Measurements from ENCODE around the gene FAM43B. TPM values are rescaled to one million over a fixed set of nuclear protein-coding genes. Genes with fewer than 3 reads are reported as not detected.

Gene FAM43B
- total RNA-seq, 2 experiments from 2014 or later: not detected

DNA sequence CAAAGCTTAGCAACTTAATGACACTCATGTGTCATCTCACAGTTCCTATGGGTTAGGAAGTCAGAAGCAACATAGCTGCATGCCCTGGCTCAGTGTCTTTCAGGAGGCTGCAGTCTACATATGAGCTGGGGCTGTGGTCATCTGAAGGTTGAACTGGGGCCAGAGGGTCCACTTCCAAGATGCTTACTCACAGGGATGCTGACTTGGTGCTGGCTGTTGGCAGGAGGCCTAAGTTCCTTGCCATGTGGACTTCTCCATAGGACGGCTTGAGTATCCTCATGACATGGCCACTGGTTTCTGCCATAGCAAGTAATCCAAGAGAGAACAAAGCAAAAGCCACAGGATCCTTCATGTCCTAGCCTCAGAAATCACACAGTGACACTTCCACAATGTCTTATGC, 12.1 kb upstream of the FAM43B start:
- Mint-ChIP-seq H3K27me3 (peaks cover 75% of the 10 kb centered on the region), H3K27ac (no peak overlapping the region), H3K4me3 (no peak overlapping the region), H3K36me3 (ENCODE audit: low read depth) (no peaks in the 10 kb centered on the region), H3K4me1 (ENCODE audit: low read depth) (no peaks in the 10 kb centered on the region), H3K9me3 (no peaks in the 10 kb centered on the region)
- Histone ChIP-seq H3K36me3 (ENCODE audit: insufficient read depth, low read length) (no peaks in the 10 kb centered on the region), H3K27ac (ENCODE audit: low read depth in 1 of 2, low read length in 2 of 2) (no peak overlapping the region), H3K4me3 (ENCODE audit: low read length) (no peak overlapping the region), H3K4me1 (ENCODE audit: insufficient read depth, low read length) (no peaks in the 10 kb centered on the region), H3K9me3 (ENCODE audit: control insufficient read depth in 1 of 2, insufficient read depth in 1 of 2, low read length in 2 of 2) (no peaks in the 10 kb centered on the region), H3K27me3 (ENCODE audit: control insufficient read depth in 1 of 2, insufficient read depth in 2 of 2, low read length in 2 of 2) (peaks cover 4 to 8% of the 10 kb centered on the region in 2 experiments)
- ChIA-PET POLR2A (no interaction called here), CTCF (no interaction called here)
- DNase-seq: no peak
- ATAC-seq (ENCODE audit: poor library complexity): no peak
- TF ChIP-seq, protein P1, sequence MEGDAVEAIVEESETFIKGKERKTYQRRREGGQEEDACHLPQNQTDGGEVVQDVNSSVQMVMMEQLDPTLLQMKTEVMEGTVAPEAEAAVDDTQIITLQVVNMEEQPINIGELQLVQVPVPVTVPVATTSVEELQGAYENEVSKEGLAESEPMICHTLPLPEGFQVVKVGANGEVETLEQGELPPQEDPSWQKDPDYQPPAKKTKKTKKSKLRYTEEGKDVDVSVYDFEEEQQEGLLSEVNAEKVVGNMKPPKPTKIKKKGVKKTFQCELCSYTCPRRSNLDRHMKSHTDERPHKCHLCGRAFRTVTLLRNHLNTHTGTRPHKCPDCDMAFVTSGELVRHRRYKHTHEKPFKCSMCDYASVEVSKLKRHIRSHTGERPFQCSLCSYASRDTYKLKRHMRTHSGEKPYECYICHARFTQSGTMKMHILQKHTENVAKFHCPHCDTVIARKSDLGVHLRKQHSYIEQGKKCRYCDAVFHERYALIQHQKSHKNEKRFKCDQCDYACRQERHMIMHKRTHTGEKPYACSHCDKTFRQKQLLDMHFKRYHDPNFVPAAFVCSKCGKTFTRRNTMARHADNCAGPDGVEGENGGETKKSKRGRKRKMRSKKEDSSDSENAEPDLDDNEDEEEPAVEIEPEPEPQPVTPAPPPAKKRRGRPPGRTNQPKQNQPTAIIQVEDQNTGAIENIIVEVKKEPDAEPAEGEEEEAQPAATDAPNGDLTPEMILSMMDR (IDR thresholded peaks at IDR 0.05): no peak
- intact Hi-C loops (cut with DNase I, micrococcal nuclease): no loop called here

DNA sequence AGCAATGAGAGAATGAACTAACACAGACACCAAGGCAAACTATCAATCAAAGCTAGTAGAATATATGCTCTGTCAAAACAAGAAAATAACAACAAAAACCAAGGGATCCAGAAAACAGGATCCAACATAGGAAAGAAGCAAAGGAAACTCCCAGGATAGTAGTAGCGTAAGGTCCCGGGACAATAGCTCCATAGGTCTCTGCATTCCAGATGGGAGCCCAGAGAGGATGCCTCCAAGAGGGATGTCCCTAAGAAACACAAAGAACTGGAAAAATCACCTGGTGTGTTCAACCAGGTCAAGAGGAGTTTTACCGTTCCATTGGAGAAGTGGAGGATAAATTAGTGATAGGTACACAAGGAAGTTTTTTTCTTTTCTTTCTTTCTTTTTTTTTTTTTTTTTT, 5.7 kb upstream of the FAM43B start:
- Histone ChIP-seq H3K9me3 (ENCODE audit: control insufficient read depth in 1 of 2, insufficient read depth in 1 of 2, low read length in 2 of 2) (peaks cover 0 to 2% of the 10 kb centered on the region in 2 experiments), H3K4me3 (ENCODE audit: low read length) (no peak overlapping the region), H3K36me3 (ENCODE audit: insufficient read depth, low read length) (no peaks in the 10 kb centered on the region), H3K4me1 (ENCODE audit: insufficient read depth, low read length) (no peaks in the 10 kb centered on the region), H3K27me3 (ENCODE audit: control insufficient read depth in 1 of 2, insufficient read depth in 2 of 2, low read length in 2 of 2) (peaks cover 11 to 23% of the 10 kb centered on the region in 2 experiments), H3K27ac (ENCODE audit: low read depth in 1 of 2, low read length in 2 of 2) (no peak overlapping the region)
- no peaks in the 10 kb centered on the region for H3K9me3 Mint-ChIP-seq
- intact Hi-C loops (cut with DNase I, micrococcal nuclease): no loop called here
- peaks cover 64% of the 10 kb centered on the region for H3K27me3 Mint-ChIP-seq
- ATAC-seq (ENCODE audit: poor library complexity) (no peak), DNase-seq (no peak)
- ChIA-PET POLR2A (no interaction called here), CTCF (interaction anchor here (0.7 kb wide), 1 partner anchor 590 kb away, joined by 3 read pairs; no protein-coding TSS in a partner anchor)
- H3K27ac Mint-ChIP-seq: no peak overlapping the region
- TF ChIP-seq, protein P1 (IDR thresholded peaks at IDR 0.05): no peak
- no peak overlapping the region for H3K4me3 Mint-ChIP-seq
- no peaks in the 10 kb centered on the region for H3K4me1 Mint-ChIP-seq (ENCODE audit: low read depth)
- H3K36me3 Mint-ChIP-seq (ENCODE audit: low read depth): no peaks in the 10 kb centered on the region

DNA sequence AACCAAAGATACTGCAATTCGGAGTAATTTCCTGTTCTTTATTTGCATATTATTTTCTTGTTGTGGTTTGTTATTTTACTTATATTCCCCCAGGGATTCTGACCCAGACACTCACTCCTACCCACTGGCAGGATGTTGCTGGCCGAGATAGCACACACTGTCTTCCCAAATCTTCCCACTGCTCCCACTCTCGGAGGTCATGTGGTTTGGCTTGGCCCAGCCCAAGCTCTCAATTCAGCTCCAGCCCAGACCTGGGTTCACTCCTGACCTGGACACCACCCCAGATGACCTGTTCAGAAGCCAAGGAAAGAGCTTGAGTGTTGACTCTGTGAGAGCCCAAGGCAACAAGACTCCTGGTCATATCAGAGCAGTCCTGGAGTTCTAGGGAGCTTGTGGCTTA, 1.2 kb upstream of the FAM43B start:
- H3K27me3 Mint-ChIP-seq: peaks cover 49% of the 10 kb centered on the region
- Histone ChIP-seq H3K4me3 (ENCODE audit: low read length) (no peak overlapping the region), H3K9me3 (ENCODE audit: control insufficient read depth in 1 of 2, insufficient read depth in 1 of 2, low read length in 2 of 2) (peaks cover 0 to 15% of the 10 kb centered on the region in 2 experiments), H3K27me3 (ENCODE audit: control insufficient read depth in 1 of 2, insufficient read depth in 2 of 2, low read length in 2 of 2) (peaks cover 31 to 56% of the 10 kb centered on the region in 2 experiments), H3K27ac (ENCODE audit: low read depth in 1 of 2, low read length in 2 of 2) (no peak overlapping the region), H3K36me3 (ENCODE audit: insufficient read depth, low read length) (no peaks in the 10 kb centered on the region), H3K4me1 (ENCODE audit: insufficient read depth, low read length) (no peaks in the 10 kb centered on the region)
- H3K4me1 Mint-ChIP-seq (ENCODE audit: low read depth): no peaks in the 10 kb centered on the region
- H3K4me3 Mint-ChIP-seq: no peak overlapping the region
- CTCF ChIA-PET: no interaction called here
- TF ChIP-seq, protein P1 (IDR thresholded peaks at IDR 0.05): no peak
- H3K27ac Mint-ChIP-seq: no peak overlapping the region
- POLR2A ChIA-PET: no interaction called here
- intact Hi-C loops (cut with DNase I, micrococcal nuclease): no loop called here
- DNase-seq (no peak), ATAC-seq (ENCODE audit: poor library complexity) (no peak)
- H3K9me3 Mint-ChIP-seq: no peaks in the 10 kb centered on the region
- no peaks in the 10 kb centered on the region for H3K36me3 Mint-ChIP-seq (ENCODE audit: low read depth)

Data from CD4-positive, alpha-beta T cell (primary cell).